HCT116 (cell line): ENCODE measurements around the gene TMEM266. TPM values are rescaled to one million over a fixed set of nuclear protein-coding genes. Genes with fewer than 3 reads are reported as not detected.
A peak's percentile ranks its signal among the peaks of the same experiment; 100 is the strongest.

Source experiments
- ATAC-seq: fragments of 200-7000 bp; cut with Tn5 transposase; 2 replicates; pipeline ENCODE4 v1.9.1; 2020; ENCODE audit warnings: mild to moderate bottlenecking, moderate library complexity
- BruUV-seq: library from RNA; stranded (reverse); fragments of 400-500 nt; replicated peaks from 2 replicates; lab custom pipeline; 2021; lab: Mats Ljungman, UMichigan
- CTCF ChIA-PET: fragments of 300-600 bp; sonication (Branson Sonifier 250); formaldehyde crosslinking; loops from one replicate; lab custom pipeline; 2021; ENCODE audit warnings: antibody characterized with exemption; lab: Charles Lee
- POLR2A ChIA-PET: fragments of 300-600, 350-600 bp; sonication (Branson Sonifier 250); formaldehyde crosslinking; loops from one replicate; lab custom pipeline; 2021; ENCODE audit warnings: antibody characterized with exemption; lab: Charles Lee
- RAD21 ChIA-PET, 2 experiments: fragments of 300-600 bp; sonication (Branson Sonifier 250); formaldehyde crosslinking; loops; one replicate each; lab custom pipeline; 2023; ENCODE audit warnings: low total read pairs in 2 of 2; ENCODE audit not compliant: uncharacterized antibody in 2 of 2, unreplicated experiment in 2 of 2, low non-redundant PET in 1 of 2; lab: Charles Lee
- DNase-seq: peaks from one replicate; pipeline ENCODE4 v3.0.0-alpha.2; 2010; ENCODE audit warnings: low read depth, low spot score
- H2AFZ ChIP-seq: fragments of 200-600 bp; shearing (Covaris generic), sonication (generic); 2 replicates; pipeline ENCODE4 v1.6.1; 2017; ENCODE audit warnings: low read depth, mixed run types, mixed read lengths, antibody characterized with exemption, low read length; ENCODE audit not compliant: poor library complexity, severe bottlenecking
- H3K27ac ChIP-seq: 2 replicates; pipeline ENCODE4 v1.5.1; 2012; ENCODE audit warnings: low read depth, low read length
- H3K27me3 ChIP-seq: fragments of 200-600 bp; sonication (generic); 2 replicates; pipeline ENCODE4 v1.6.1; 2016; ENCODE audit warnings: mixed run types, low read length, mixed read lengths; ENCODE audit not compliant: insufficient read depth
- H3K36me3 ChIP-seq, 2 experiments: fragments of 200-500 bp in 1 of 2; fragments of 200-600 bp in 1 of 2; sonication (Bioruptor generic) in 1 of 2; sonication (generic) in 1 of 2; 2 replicates each; pipeline versions ENCODE4 v1.5.1 to v1.6.1; 2014 to 2016; ENCODE audit warnings: low read length in 2 of 2, inconsistent platforms in 1 of 2, mixed read lengths in 1 of 2, mixed run types in 1 of 2; ENCODE audit not compliant: insufficient read depth in 2 of 2, control insufficient read depth in 1 of 2
- H3K4me1 ChIP-seq, 2 experiments: fragments of 200-600 bp in 1 of 2; sonication (generic) in 1 of 2; 2 replicates each; pipeline versions ENCODE4 v1.5.1 to v1.6.1; 2012 to 2017; ENCODE audit warnings: low read length in 2 of 2, inconsistent platforms in 1 of 2, mild to moderate bottlenecking in 1 of 2, mixed read lengths in 1 of 2, mixed run types in 1 of 2, moderate library complexity in 1 of 2; ENCODE audit not compliant: insufficient read depth in 2 of 2, control insufficient read depth in 1 of 2
- H3K4me2 ChIP-seq: fragments of 200-600 bp; sonication (generic); 2 replicates; pipeline ENCODE4 v1.6.1; 2017; ENCODE audit warnings: mixed run types, low read length, mixed read lengths
- H3K4me3 ChIP-seq, 2 experiments: fragments of 200-600 bp in 1 of 2; sonication (generic) in 1 of 2; replicated peaks in 1 of 2; 2 replicates each; pipeline ENCODE4 v1.5.1; 2011 to 2016; ENCODE audit warnings: low read length in 2 of 2, control low read depth in 1 of 2, low read depth in 1 of 2, mild to moderate bottlenecking in 1 of 2, mixed read lengths in 1 of 2, mixed run types in 1 of 2
- H3K79me2 ChIP-seq: fragments of 200-600 bp; sonication (generic); 2 replicates; pipeline ENCODE4 v1.6.1; 2017; ENCODE audit warnings: mild to moderate bottlenecking, mixed run types, low read length, moderate library complexity, mixed read lengths; ENCODE audit not compliant: insufficient read depth
- H3K9ac ChIP-seq: fragments of 200-600 bp; sonication (generic); 2 replicates; pipeline ENCODE4 v1.6.1; 2016; ENCODE audit warnings: low read length, mixed read lengths
- H3K9me2 ChIP-seq: fragments of 200-600 bp; sonication (generic), shearing (Covaris generic); 2 replicates; pipeline ENCODE4 v1.6.1; 2017; ENCODE audit warnings: mixed run types, mild to moderate bottlenecking, moderate library complexity; ENCODE audit not compliant: insufficient read depth
- H3K9me3 ChIP-seq, 2 experiments: fragments of 200-500 bp in 1 of 2; fragments of 200-600 bp in 1 of 2; sonication (Bioruptor generic) in 1 of 2; sonication (generic) in 1 of 2; 2 replicates each; pipeline ENCODE4 v1.6.1; 2014 to 2017; ENCODE audit warnings: low read length in 2 of 2, mixed read lengths in 2 of 2, inconsistent platforms in 1 of 2, low read depth in 1 of 2, mild to moderate bottlenecking in 1 of 2, mixed run types in 1 of 2, moderate library complexity in 1 of 2; ENCODE audit not compliant: control insufficient read depth in 1 of 2, insufficient read depth in 1 of 2
- H4K20me1 ChIP-seq: fragments of 200-600 bp; sonication (generic), shearing (Covaris generic); 2 replicates; pipeline ENCODE4 v1.6.1; 2017; ENCODE audit warnings: mixed run types, mild to moderate bottlenecking, moderate library complexity; ENCODE audit not compliant: insufficient read depth
- CBX3 ChIP-seq: IDR thresholded peaks from 2 replicates; pipeline ENCODE4 v1.6.1; 2012; ENCODE audit warnings: low read depth
- CEBPB ChIP-seq: IDR thresholded peaks from 2 replicates; pipeline ENCODE4 v1.6.1; 2012; ENCODE audit warnings: low read depth
- ELF1 ChIP-seq: IDR thresholded peaks from 2 replicates; pipeline ENCODE4 v1.6.1; 2012; ENCODE audit warnings: low read depth, borderline replicate concordance
- EZH2 ChIP-seq: fragments of 200-600 bp; sonication (generic); IDR thresholded peaks from 2 replicates; pipeline ENCODE4 v1.6.1; 2017; ENCODE audit warnings: antibody characterized with exemption, mixed run types
- EZH2phosphoT487 ChIP-seq: fragments of 200-600 bp; IDR thresholded peaks from 2 replicates; pipeline ENCODE4 v1.6.1; 2018; ENCODE audit warnings: antibody characterized with exemption, borderline replicate concordance
- JUND ChIP-seq: IDR thresholded peaks from 2 replicates; pipeline ENCODE4 v1.6.1; 2012
- MAX ChIP-seq: IDR thresholded peaks from 2 replicates; pipeline ENCODE4 v1.6.1; 2012
- POLR2A ChIP-seq: IDR thresholded peaks from 2 replicates; pipeline ENCODE4 v1.7.0; 2011; ENCODE audit warnings: borderline replicate concordance; ENCODE audit not compliant: insufficient read depth, insufficient read length; ENCODE audit errors: extremely low read depth
- POLR2AphosphoS5 ChIP-seq: IDR thresholded peaks from 2 replicates; pipeline ENCODE4 v1.6.1; 2011; ENCODE audit warnings: mild to moderate bottlenecking, low read depth, low read length, moderate library complexity
- SIN3A ChIP-seq: IDR thresholded peaks from 2 replicates; pipeline ENCODE4 v1.6.1; 2012; ENCODE audit warnings: low read depth
- SP1 ChIP-seq: IDR thresholded peaks from 2 replicates; pipeline ENCODE4 v1.6.1; 2012; ENCODE audit warnings: low read depth
- SRF ChIP-seq: IDR thresholded peaks from 2 replicates; pipeline ENCODE4 v1.6.1; 2012; ENCODE audit warnings: low read depth
- TCF7L2 ChIP-seq: IDR thresholded peaks from 2 replicates; pipeline ENCODE4 v1.7.0; 2011; ENCODE audit warnings: borderline replicate concordance, inconsistent platforms; ENCODE audit not compliant: insufficient read depth, insufficient read length; ENCODE audit errors: extremely low read depth
- YY1 ChIP-seq: IDR thresholded peaks from 2 replicates; pipeline ENCODE4 v1.6.1; 2011; ENCODE audit warnings: low read length, low read depth, moderate library complexity, mild to moderate bottlenecking; ENCODE audit not compliant: insufficient replicate concordance; ENCODE audit errors: extremely low read depth
- ZBTB33 ChIP-seq: IDR thresholded peaks from 2 replicates; pipeline ENCODE4 v1.6.1; 2011; ENCODE audit warnings: mild to moderate bottlenecking, low read length, moderate library complexity; ENCODE audit not compliant: insufficient replicate concordance; ENCODE audit errors: extremely low read depth
- ZNF274 ChIP-seq: fragments of 200-500 bp; sonication (Bioruptor generic); IDR thresholded peaks from 2 replicates; pipeline ENCODE4 v1.6.1; 2014; ENCODE audit warnings: mild to moderate bottlenecking, low read depth, low read length, inconsistent platforms
- intact Hi-C: fragments of 100-400 bp; cut with micrococcal nuclease; formaldehyde crosslinking; loops from 2 replicates; pipeline ENCODE4 v1.10.0; 2022
- total RNA-seq: library from RNA; stranded (reverse); gene quantifications from one replicate; pipeline ENCODE4 v1.2.1, GENCODE V29; 2021; ENCODE audit not compliant: unreplicated experiment
- TF ChIP-seq, protein P1 (sequence below): IDR thresholded peaks from 2 replicates; pipeline ENCODE4 v1.6.1; 2012

The TMEM266 gene
- total RNA-seq, 1 experiment from 2014 or later, result 0.91 TPM

DNA sequence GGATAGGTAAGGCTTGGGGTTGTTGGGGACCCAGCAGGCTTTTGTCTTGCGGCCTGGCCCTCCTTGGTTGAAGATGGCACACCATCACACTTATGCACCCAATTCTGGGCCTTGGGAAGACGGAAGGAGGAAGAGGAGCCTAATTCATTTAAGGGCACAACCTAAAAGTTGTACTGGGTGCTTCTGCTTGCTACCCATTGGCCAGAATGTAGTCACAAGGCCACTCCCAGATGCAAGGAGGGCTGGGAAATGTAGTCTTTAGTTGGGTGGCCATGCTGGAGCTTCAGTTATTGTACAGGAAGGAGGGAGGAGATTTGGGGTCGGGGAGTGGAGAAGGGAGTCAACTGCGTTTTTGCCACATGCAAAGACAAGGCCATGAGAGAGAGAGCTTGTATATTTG, 109.2 kb downstream of the TMEM266 start:
- intact Hi-C loops, result no loop called here
- Histone ChIP-seq H2AFZ (no peak overlapping the region), H3K9ac (no peak overlapping the region), H3K27ac (no peak overlapping the region), H3K9me2 (no peaks in the 10 kb centered on the region), H3K4me2 (no peak overlapping the region), H3K36me3 (no peaks in the 10 kb centered on the region), H3K79me2 (no peaks in the 10 kb centered on the region), H4K20me1 (no peaks in the 10 kb centered on the region), H3K9me3 (no peaks in the 10 kb centered on the region), H3K4me3 (no peak overlapping the region), H3K4me1 (peaks cover 0 to 6% of the 10 kb centered on the region in 2 experiments; a peak in 1 of 4 replicates), H3K27me3 (no peaks in the 10 kb centered on the region)
- POLR2A ChIA-PET, result no interaction called here
- DNase-seq (no peak), ATAC-seq (peak; percentile 97)
- TF ChIP-seq CEBPB, result no peak
- TF ChIP-seq SP1, result peak; percentile 51; the same call in 1 of the 2 replicates
- peak; percentile 89 for TF ChIP-seq YY1
- RAD21 ChIA-PET, result no interaction called here
- BruUV-seq, result no TSS peak
- CTCF ChIA-PET, result interaction anchor here (1.5 kb wide), 1 partner anchor 18 kb away, joined by 5 read pairs; no protein-coding TSS in a partner anchor

- Histone ChIP-seq H3K27ac (no peak overlapping the region), H3K4me2 (no peak overlapping the region), H3K9me2 (no peaks in the 10 kb centered on the region), H3K4me1 (peaks cover 0 to 6% of the 10 kb centered on the region in 2 experiments; a peak in 1 of 4 replicates), H2AFZ (no peak overlapping the region), H4K20me1 (no peaks in the 10 kb centered on the region), H3K79me2 (no peaks in the 10 kb centered on the region), H3K36me3 (no peaks in the 10 kb centered on the region), H3K9ac (no peak overlapping the region), H3K4me3 (no peak overlapping the region), H3K9me3 (no peaks in the 10 kb centered on the region), H3K27me3 (no peaks in the 10 kb centered on the region)
- DNase-seq (no peak), ATAC-seq (no peak)
- BruUV-seq, result no TSS peak
- RAD21 ChIA-PET, result no interaction called here
- intact Hi-C loops, result no loop called here
- CTCF ChIA-PET, result no interaction called here
- POLR2A ChIA-PET, result no interaction called here
- TF ChIP-seq JUND (no peak), SP1 (no peak), CBX3 (no peak), ELF1 (no peak), ZNF274 (no peak), TCF7L2 (no peak), POLR2A (no peak), CEBPB (no peak), EZH2 (no peak), ZBTB33 (no peak), SIN3A (no peak), MAX (no peak), EZH2phosphoT487 (no peak), SRF (no peak), POLR2AphosphoS5 (no peak)
- TF ChIP-seq, protein P1, sequence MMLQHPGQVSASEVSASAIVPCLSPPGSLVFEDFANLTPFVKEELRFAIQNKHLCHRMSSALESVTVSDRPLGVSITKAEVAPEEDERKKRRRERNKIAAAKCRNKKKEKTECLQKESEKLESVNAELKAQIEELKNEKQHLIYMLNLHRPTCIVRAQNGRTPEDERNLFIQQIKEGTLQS, result no peak
These were observed 110.4 kb downstream of the TMEM266 start for GRCh38 chr15:76169911-76170800.
